Ascending aorta (tissue), 2 donors: Measurements from ENCODE around the gene SFTA2. TPM values are rescaled to one million over a fixed set of nuclear protein-coding genes. Genes with fewer than 3 reads are reported as not detected.
"Not testable (repeated sequence)": the region's sequence is repeated elsewhere in the genome, so short reads cannot be mapped to it uniquely, and the experiment has no call there.

ENCODE experiments used
- DNase-seq, 2 donors: peaks; one replicate each; pipeline ENCODE4 v3.0.0-alpha.2; 2019; ENCODE audit warnings: low spot score in 2 of 2
- H3K27ac ChIP-seq, 2 donors: fragments of 200-600 bp; sonication (generic); one replicate each; pipeline ENCODE4 v1.5.1; 2016 to 2017; ENCODE audit warnings: mild to moderate bottlenecking in 1 of 2
- H3K27me3 ChIP-seq: fragments of 200-600 bp; sonication (generic); one replicate; pipeline ENCODE4 v1.5.1; 2017
- H3K36me3 ChIP-seq, 2 donors: fragments of 200-600 bp; sonication (generic); one replicate each; pipeline ENCODE4 v1.5.1; 2016
- H3K4me1 ChIP-seq, 2 donors: fragments of 200-600 bp; sonication (generic); one replicate each; pipeline ENCODE4 v1.5.1; 2016 to 2017; ENCODE audit warnings: mild to moderate bottlenecking in 1 of 2
- H3K4me3 ChIP-seq, 2 donors: fragments of 200-600 bp; sonication (generic); one replicate each; pipeline ENCODE4 v1.5.1; 2016 to 2017; ENCODE audit warnings: mild to moderate bottlenecking in 1 of 2
- H3K9me3 ChIP-seq, 2 donors: fragments of 200-600 bp; sonication (generic); one replicate each; pipeline ENCODE4 v1.5.1; 2016
- CTCF ChIP-seq, 3 experiments: fragments of 200-600 bp in 2 of 3; fragments of 450-650 bp in 1 of 3; sonication (generic) in 2 of 3; IDR thresholded peaks; one replicate each; pipeline ENCODE4 v1.5.1; 2016 to 2019; ENCODE audit warnings: antibody characterized with exemption in 3 of 3, mild to moderate bottlenecking in 1 of 3, moderate library complexity in 1 of 3
- intact Hi-C: fragments of 100-400 bp; cut with DNase I; formaldehyde crosslinking; loops from one replicate; pipeline ENCODE4 v1.15.1; 2023
- total RNA-seq: library from RNA; depleted of rRNA; stranded (reverse); fragments of >200 nt; gene quantifications from one replicate; pipeline ENCODE4 v1.1.0, GENCODE V29; 2016

Gene SFTA2
- total RNA-seq, 1 donor from 2014 or later, result not detected

- H3K27me3 ChIP-seq, result no peaks in the 10 kb centered on the region
- intact Hi-C loops, result no loop called here
Measured at GRCh38 chr6:30935018-30935417, 3.0 kb upstream of the SFTA2 start.

GRCh38 chr6:30932665-30933365, 845 bp upstream of the SFTA2 start:
- Histone ChIP-seq H3K4me3 (no peak overlapping the region), H3K27me3 (no peaks in the 10 kb centered on the region), H3K27ac (no peak overlapping the region), H3K36me3 (no peaks in the 10 kb centered on the region), H3K9me3 (no peaks in the 10 kb centered on the region), H3K4me1 (no peaks in the 10 kb centered on the region)
- no peak for TF ChIP-seq CTCF (IDR thresholded peaks at IDR 0.05)
- intact Hi-C loops, result no loop called here
- DNase-seq, result no peak

More at GRCh38 chr6:30935018-30935417, 3.0 kb upstream of the SFTA2 start:
- TF ChIP-seq CTCF (IDR thresholded peaks at IDR 0.05), result no peak
- Histone ChIP-seq H3K9me3 (no peaks in the 10 kb centered on the region), H3K36me3 (no peaks in the 10 kb centered on the region), H3K27ac (no peak overlapping the region), H3K4me3 (no peak overlapping the region), H3K4me1 (no peaks in the 10 kb centered on the region)
- no peak for DNase-seq

GRCh38 chr6:30931272-30931671, 698 bp downstream of the SFTA2 start:
- Histone ChIP-seq H3K4me1 (no peaks in the 10 kb centered on the region), H3K9me3 (no peaks in the 10 kb centered on the region), H3K27ac (no peak overlapping the region), H3K36me3 (peaks cover 2 to 10% of the 10 kb centered on the region in 2 donors), H3K27me3 (no peaks in the 10 kb centered on the region), H3K4me3 (no peak overlapping the region)
- DNase-seq, result no peak
- intact Hi-C loops, result no loop called here
- TF ChIP-seq CTCF (IDR thresholded peaks at IDR 0.05), result no peak

- intact Hi-C loops, result no loop called here
- Histone ChIP-seq H3K4me1 (no peaks in the 10 kb centered on the region), H3K9me3 (no peaks in the 10 kb centered on the region), H3K4me3 (no peak overlapping the region), H3K27ac (no peak overlapping the region), H3K27me3 (no peaks in the 10 kb centered on the region), H3K36me3 (peaks cover 9 to 18% of the 10 kb centered on the region in 2 donors)
- no peak for TF ChIP-seq CTCF (IDR thresholded peaks at IDR 0.05)
- DNase-seq, result no peak
Measured at GRCh38 chr6:30930506-30930905, 1.5 kb downstream of the SFTA2 start.

GRCh38 chr6:30928677-30929076, 3.3 kb downstream of the SFTA2 start:
- no peak overlapping the region for H3K4me3 ChIP-seq
- no peaks in the 10 kb centered on the region for H3K27me3 ChIP-seq
- H3K27ac ChIP-seq, result no peak overlapping the region
- no peaks in the 10 kb centered on the region for H3K9me3 ChIP-seq
- H3K36me3 ChIP-seq, result peaks cover 19 to 33% of the 10 kb centered on the region in 2 donors
- H3K4me1 ChIP-seq, result no peaks in the 10 kb centered on the region
- no peak for DNase-seq
- no peak for TF ChIP-seq CTCF (IDR thresholded peaks at IDR 0.05)
- intact Hi-C loops, result no loop called here

GRCh38 chr6:30927080-30927479, 4.9 kb downstream of the SFTA2 start:
- intact Hi-C loops, DNase-seq, H3K27me3 ChIP-seq: not testable (repeated sequence)

More at GRCh38 chr6:30927080-30927479, 4.9 kb downstream of the SFTA2 start:
- not testable (repeated sequence) for H3K9me3 ChIP-seq, H3K27ac ChIP-seq, H3K4me3 ChIP-seq, H3K4me1 ChIP-seq
- H3K36me3 ChIP-seq, result peaks cover 34 to 49% of the 10 kb centered on the region in 2 donors
